Stimulated activated CD4-positive, alpha-beta T cell treated with anti-CD3 and anti-CD28 coated beads, Interleukin-4, amount 100 ng/mL, for 4 hours (primary cell): ENCODE results near the gene TMEM184A.

Source experiments
- DNase-seq, 2 experiments: peaks; one replicate each; pipeline ENCODE4 v3.0.0-alpha.2; 2020

Gene TMEM184A

DNA sequence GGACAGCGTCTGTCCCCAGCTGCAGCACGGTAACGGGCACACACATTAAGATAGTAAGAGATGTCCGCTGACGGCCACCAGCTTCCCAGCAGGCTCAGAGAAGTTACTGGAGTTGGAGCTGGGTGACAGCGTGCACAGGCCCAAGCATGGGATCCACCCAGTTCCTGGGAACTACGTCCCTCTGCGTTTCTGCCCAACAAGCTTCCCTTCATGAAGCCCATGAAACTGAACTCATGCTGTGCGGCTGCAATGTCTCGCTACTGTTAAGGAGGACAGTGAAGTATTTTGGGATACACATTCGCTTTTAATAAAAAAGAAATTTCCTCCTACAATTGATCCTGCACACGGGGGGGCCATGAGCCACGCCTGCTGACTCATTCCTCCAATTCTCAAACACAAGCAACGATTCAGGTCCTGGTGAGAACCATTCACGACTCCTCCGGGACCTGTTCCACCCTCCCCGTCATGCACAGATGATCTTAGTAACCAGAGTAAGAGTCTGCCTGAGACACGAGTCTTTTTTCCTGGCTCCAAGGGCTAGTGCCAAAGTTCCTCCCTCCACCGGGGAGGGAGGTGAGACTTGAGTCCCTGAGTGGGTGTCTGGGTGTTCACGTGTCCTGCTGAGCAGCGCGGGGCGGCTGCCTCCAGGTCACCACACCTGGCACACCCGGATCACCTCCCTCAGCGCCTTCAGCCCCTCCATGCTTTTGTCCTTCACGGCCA, 11.2 kb upstream of the TMEM184A start:
- DNase-seq: no peak

DNA sequence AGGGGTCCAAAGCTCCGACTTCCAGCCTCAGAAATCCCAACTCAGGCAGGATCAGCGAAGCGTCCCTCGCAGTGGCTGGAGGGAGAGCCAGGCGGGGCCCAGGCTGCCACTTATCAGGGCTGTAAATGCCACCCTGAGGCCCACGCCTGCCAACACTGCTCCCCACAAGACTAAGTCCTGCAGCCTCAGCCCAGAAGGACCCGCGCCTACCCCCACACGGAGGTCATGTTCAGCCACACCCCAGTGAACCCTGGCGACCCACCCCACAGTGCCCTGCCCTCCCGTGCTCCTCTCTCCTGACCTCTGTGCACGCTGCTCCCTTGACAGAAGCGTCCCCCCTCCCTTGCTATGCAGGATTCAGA, 10.7 kb upstream of the TMEM184A start:
- DNase-seq: no peak

GRCh38 chr7:1564603-1565022, 8.6 kb upstream of the TMEM184A start:
- DNase-seq: no peak

DNA sequence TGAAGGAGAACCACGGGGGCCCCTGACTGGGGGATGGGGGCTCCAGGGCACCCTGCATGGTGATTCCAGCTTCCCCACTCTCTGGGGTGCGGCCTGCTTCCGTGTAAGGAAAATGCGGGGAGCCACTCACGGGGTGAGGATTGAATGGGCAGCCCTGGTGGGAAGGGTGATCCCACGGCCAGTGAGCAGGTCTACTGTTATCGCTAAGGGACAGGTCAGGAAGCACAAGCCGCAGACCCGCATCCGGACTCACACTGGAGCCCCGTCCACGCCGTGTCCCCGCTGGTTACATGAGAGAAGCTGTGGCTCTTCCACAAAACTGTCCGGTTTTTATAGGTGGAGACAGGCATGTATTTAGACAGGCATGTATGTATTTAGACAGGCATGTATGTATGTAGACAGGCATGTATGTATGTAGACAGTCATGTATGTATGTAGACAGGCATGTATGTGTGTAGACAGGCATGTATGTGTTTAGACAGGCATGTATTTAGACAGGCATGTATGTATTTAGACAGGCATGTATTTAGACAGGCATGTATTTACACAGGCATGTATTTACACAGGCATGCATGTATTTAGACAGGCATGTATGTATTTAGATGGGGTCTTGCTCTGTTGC, 8.1 kb upstream of the TMEM184A start:
- no peak for DNase-seq

GRCh38 chr7:1562597-1563051, 6.6 kb upstream of the TMEM184A start:
- no peak for DNase-seq

GRCh38 chr7:1562116-1562515, 6.1 kb upstream of the TMEM184A start:
- DNase-seq: no peak

DNA sequence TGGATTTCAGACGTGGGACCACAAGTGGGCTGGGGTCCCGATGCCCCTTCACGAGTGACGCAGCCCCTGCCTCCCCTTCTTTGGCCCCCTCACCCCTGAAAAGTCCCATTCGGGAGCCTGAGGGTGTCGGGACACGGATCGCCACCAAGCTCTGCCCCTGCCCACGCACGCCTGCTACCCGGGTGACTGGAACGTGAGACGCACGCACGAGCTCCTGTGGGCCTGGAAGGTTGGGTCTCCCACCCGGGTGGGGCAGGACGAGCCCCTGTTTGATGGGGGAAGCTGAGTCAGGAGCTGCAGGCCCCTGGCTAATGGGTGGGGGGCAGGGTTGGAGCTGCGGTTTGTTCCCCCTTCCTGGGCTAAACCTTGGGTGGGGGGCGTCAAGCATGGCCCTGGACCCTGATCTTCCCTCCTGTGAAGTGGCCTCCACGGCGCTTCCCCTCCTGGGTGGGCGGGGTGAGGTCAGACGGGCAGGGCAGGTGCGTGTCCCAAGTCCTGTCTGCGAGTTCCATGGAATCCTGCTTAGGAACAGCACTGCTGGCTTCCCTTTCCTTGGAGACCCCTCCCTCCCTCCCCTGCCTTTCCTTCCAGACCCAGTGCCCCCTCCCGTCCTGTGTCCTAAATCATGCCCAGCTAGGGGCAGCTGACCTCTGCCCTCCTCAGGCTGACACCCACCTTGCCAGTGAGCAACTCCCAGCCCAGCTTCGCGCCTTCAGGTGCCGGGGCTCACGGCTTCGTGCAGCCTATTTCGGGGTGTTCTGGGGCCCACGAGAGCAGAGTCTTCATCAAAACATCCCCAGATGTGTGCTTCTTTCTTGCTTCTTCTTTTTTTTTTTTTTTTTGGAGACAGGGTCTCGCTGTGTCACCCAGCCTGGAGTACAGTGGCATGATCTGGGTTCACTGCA, 5.3 kb upstream of the TMEM184A start:
- DNase-seq: no peak

GRCh38 chr7:1560620-1561031, 4.6 kb upstream of the TMEM184A start:
- DNase-seq: no peak

- no peak for DNase-seq
These were observed 3.9 kb upstream of the TMEM184A start for GRCh38 chr7:1559626-1560590.

- no peak for DNase-seq
These were observed 3.0 kb upstream of the TMEM184A start for GRCh38 chr7:1558841-1559625.

GRCh38 chr7:1558181-1558811, 2.3 kb upstream of the TMEM184A start:
- DNase-seq: no peak

DNA sequence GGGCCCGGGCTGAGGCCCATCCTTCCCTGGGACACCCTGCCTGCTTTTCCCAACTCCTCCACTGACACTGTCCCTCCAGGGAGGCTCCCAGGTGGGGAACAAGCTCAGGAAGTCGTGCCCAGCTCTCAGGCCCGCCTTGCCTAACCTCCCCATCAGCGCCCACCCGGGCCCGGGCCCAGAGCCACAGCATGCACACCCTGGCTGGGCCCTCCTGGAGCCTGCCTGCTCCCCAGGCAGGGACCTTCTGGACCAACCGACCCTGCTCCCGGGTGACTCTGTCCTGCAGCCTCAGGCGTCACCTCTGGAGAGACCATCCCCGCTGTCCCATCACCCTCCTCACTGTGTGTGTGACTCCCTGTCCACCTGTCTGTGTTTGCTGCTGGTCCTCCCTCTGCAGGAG, 1.8 kb upstream of the TMEM184A start:
- DNase-seq: no peak

- DNase-seq: no peak
These were observed 1.0 kb upstream of the TMEM184A start for GRCh38 chr7:1557006-1557405.

- no peak for DNase-seq
These were observed 776 bp downstream of the TMEM184A start for GRCh38 chr7:1555046-1555812.

DNA sequence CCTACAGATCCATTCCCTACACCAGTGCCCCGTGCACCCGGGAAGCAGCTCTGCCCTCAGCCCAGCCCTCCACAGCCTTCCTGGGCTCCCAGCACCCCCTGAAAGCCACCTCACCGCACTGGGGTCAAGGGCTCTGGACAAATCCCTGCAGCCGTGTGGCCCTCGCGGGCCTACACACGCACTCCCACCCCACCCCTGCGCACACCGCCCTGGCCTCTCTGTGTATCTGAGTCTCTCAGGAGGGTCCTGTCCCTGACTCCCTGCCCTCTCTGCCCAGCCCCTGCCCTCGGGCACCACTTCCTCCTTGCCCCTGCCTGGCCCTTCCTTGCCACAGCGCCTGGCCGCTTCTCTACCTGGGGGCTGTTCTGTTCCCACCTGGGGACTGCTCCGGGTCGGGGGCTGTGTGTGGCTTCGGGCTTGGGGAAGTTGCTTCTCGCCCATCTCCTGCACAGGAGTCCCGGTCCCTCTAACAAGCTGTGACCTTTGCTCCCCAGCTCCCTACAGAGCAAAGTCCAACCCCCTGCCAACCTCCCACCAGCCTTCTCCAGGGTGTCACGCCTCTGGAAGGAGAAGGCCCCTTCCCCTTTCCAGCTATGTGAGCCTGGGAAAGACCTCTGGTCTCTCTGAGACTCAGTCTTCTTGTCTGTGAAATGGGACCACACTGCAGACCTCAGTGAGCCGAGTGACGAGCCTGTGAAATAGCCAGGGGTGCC, 1.5 kb downstream of the TMEM184A start:
- no peak for DNase-seq

DNA sequence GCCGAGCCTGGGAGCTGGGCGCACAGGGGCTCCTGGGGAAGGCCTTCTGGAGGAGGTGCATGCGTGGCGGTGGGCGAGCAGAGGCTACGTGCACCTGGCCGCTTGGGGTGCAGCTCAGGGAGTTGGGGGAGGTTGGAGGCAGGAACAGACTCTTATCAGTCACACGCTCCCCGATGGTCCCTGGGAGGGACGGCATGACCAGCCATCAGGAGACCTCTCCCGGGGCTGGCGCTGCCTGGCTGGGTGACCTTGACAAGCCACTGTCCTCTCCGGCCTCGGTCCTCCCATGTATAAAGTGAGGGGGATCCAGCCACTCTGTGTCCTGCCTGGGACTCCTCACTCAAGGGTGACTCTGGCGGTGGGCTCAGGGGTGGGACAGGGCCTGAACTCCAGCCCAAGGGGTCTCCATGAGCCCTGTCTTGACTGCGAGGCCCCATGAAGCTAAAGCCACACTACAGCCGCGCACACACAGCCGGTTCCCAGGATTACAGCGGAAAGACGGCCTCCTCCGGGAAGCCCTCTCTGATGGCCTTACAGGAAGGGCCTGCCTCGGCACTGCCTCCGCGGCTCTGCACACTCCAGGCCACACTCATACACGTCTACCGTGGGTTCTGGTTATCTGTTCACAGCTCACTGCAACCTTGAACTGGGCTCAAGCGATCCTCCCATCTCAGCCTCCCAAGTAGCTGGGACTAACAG, 2.3 kb downstream of the TMEM184A start:
- no peak for DNase-seq

- no peak for DNase-seq
These were observed 3.8 kb downstream of the TMEM184A start for GRCh38 chr7:1552200-1552599.

- no peak for DNase-seq
These were observed 5.2 kb downstream of the TMEM184A start for GRCh38 chr7:1550846-1551155.
